Measurements from ENCODE around the gene KCNF1. TPM values are rescaled to one million over a fixed set of nuclear protein-coding genes. Genes with fewer than 3 reads are reported as not detected.
A peak's percentile ranks its signal among the peaks of the same experiment; 100 is the strongest.

KCNF1 gene
- total and polyA plus RNA-seq, 3 experiments from 2014 or later = not detected

DNA sequence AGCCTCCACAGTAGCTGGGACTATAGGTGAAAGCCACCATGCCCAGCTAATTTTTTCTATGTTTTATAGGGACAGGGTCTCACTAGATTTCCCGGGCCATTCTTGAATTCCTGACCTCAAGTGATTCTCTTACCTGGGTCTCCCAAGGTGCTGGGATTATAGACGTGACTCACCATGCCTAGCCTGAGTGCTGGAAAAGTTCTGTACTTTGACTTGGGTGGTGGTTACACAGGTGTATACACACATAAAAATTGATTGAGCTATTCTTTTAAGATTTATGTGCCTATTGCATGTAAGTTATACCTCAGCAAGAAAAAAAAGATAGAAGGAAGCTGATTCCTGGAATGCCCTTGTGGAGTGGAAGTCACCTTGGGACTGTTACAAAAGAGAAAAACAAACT, 34.8 kb upstream of the KCNF1 start:
- no peaks in the 10 kb centered on the region for H3K9me3 ChIP-seq (ENCODE audit: low read length)

DNA sequence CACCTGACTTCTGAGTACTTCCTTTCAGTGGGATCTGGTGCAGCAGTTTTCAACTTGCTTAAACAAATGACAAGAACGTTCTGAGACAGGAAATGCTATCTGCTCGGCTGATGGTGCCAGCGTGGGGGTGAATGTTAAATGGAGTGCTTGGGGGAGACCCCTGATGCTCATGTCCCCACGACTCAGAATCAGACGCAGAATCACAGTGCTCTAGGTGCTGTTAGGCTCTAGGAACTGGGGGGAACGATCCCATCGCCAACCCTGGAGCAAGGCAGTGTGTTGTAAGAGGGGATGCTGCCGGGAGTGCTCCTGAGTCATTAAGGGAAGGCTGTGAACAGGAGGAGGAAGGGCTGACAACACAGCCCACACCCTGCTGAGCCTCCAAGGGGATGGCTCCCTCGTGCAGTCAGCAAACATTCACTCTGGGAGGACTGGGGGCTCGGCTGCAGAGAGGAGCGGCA, 34.1 kb upstream of the KCNF1 start:
- peak overlapping the region in 1 of 8 donors; percentile 19 for H3K27ac Mint-ChIP-seq
- DNase-seq = no peak
- H3K36me3 Mint-ChIP-seq = peaks cover 0 to 5% (median 0%) of the 10 kb centered on the region in 3 donors
- no peak overlapping the region for H3K4me3 Mint-ChIP-seq
- H3K27ac ChIP-seq (ENCODE audit: low read depth, low read length) = no peak overlapping the region
- H3K27me3 ChIP-seq (ENCODE audit: insufficient read depth, low read length, poor library complexity, severe bottlenecking) = no peaks in the 10 kb centered on the region
- ChIA-PET POLR2A (no interaction called here), CTCF (interaction anchor here (0.9 kb wide), 1 partner anchor 22 kb away, joined by 3 read pairs; no protein-coding TSS in a partner anchor)
- H3K27me3 Mint-ChIP-seq = peaks cover 8 to 26% of the 10 kb centered on the region in 2 donors
- H3K9me3 ChIP-seq (ENCODE audit: low read length) = no peaks in the 10 kb centered on the region
- peaks cover 0 to 3% (median 0%) of the 10 kb centered on the region in 5 donors for H3K9me3 Mint-ChIP-seq
- H3K4me3 ChIP-seq (ENCODE audit: low read length) = no peak overlapping the region
- H3K36me3 ChIP-seq (ENCODE audit: insufficient read depth, low read length) = no peaks in the 10 kb centered on the region
- H3K4me1 ChIP-seq (ENCODE audit: insufficient read depth, low read length) = no peaks in the 10 kb centered on the region
- H3K4me1 Mint-ChIP-seq = peaks cover 0 to 15% (median 2%) of the 10 kb centered on the region in 3 donors

More for the DNA sequence above, 34.8 kb upstream of the KCNF1 start:
- Mint-ChIP-seq H3K27ac (no peak overlapping the region), H3K27me3 (peaks cover 8 to 26% of the 10 kb centered on the region in 2 donors), H3K4me3 (no peak overlapping the region), H3K36me3 (peaks cover 0 to 11% (median 2%) of the 10 kb centered on the region in 3 donors), H3K9me3 (peaks cover 4 to 10% (median 5%) of the 10 kb centered on the region in 5 donors), H3K4me1 (peaks cover 0 to 15% (median 2%) of the 10 kb centered on the region in 3 donors)
- Histone ChIP-seq H3K27ac (ENCODE audit: low read depth, low read length) (no peak overlapping the region), H3K27me3 (ENCODE audit: insufficient read depth, low read length, poor library complexity, severe bottlenecking) (no peaks in the 10 kb centered on the region), H3K36me3 (ENCODE audit: insufficient read depth, low read length) (no peaks in the 10 kb centered on the region), H3K4me3 (ENCODE audit: low read length) (no peak overlapping the region), H3K4me1 (ENCODE audit: insufficient read depth, low read length) (no peaks in the 10 kb centered on the region)
- no peak for DNase-seq
- POLR2A ChIA-PET = no interaction called here
- CTCF ChIA-PET = interaction anchor here (0.9 kb wide), 1 partner anchor 23 kb away, joined by 3 read pairs; no protein-coding TSS in a partner anchor

DNA sequence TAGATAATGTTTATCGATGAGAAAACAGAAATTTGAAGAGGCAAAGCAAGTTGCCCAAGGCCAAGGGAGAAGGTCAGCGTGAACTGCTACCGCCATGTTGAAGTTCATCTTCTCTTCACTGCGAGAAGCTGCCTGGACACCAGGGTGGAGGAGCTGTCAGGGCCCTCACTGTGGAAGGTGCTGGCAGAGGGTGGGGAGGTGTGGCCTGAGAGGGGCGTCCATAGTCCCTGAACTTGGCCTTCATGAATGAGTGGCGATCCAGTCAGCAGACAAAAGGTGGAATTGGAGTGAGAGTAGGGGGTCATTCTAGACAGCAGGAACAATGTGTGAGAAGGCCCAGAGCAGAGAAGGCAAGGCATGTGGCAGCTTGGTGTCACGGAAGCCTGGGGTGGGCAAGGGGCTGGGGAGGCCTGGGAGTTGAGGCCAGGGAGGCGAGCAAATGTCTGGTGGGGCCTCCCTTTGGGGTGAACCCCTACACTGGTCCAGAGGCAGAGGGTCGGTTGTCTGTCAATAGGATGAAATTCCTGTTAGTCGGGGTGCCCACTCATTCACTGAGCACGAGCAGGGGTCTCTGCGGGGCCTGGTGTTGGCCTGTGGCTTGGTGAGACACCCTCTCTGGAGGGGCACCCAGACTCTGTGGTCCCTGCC, 33.3 kb upstream of the KCNF1 start:
- Mint-ChIP-seq H3K9me3 (no peaks in the 10 kb centered on the region), H3K36me3 (no peaks in the 10 kb centered on the region), H3K4me1 (peaks cover 0 to 15% (median 2%) of the 10 kb centered on the region in 3 donors), H3K27ac (no peak overlapping the region), H3K4me3 (peak overlapping the region in 1 of 7 donors; percentile 58), H3K27me3 (peaks cover 8 to 26% of the 10 kb centered on the region in 2 donors)
- Histone ChIP-seq H3K4me1 (ENCODE audit: insufficient read depth, low read length) (no peaks in the 10 kb centered on the region), H3K4me3 (ENCODE audit: low read length) (no peak overlapping the region), H3K9me3 (ENCODE audit: low read length) (no peaks in the 10 kb centered on the region), H3K36me3 (ENCODE audit: insufficient read depth, low read length) (no peaks in the 10 kb centered on the region), H3K27me3 (ENCODE audit: insufficient read depth, low read length, poor library complexity, severe bottlenecking) (no peaks in the 10 kb centered on the region), H3K27ac (ENCODE audit: low read depth, low read length) (no peak overlapping the region)
- ChIA-PET POLR2A (no interaction called here), CTCF (no interaction called here)
- DNase-seq = no peak

DNA sequence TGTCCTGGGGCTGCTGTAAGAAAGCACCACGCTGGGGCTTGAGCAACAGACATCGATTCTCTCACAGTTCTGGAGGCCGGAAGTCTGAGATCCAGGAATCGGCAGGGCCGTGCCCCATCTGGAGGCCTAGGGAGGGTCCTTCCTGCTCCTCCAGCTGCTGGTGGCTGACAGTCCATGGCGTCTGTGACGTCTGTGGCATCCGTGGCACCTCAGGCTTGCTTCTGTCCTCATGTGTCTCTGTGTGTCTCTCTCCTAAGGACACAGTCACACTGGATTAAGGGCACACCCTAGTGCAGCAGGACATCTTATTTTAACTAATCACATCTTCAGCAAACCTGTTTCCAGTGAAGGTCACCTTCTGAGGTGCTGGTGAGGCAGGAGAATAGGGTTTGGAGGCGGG, 32.6 kb upstream of the KCNF1 start:
- H3K4me3 ChIP-seq (ENCODE audit: low read length) = no peak overlapping the region
- H3K36me3 ChIP-seq (ENCODE audit: insufficient read depth, low read length) = no peaks in the 10 kb centered on the region
- no peaks in the 10 kb centered on the region for H3K9me3 ChIP-seq (ENCODE audit: low read length)
- CTCF ChIA-PET = interaction anchor here (1.5 kb wide), 1 partner anchor 14 kb away, joined by 4 read pairs; no protein-coding TSS in a partner anchor
- H3K27ac Mint-ChIP-seq = no peak overlapping the region
- H3K4me1 Mint-ChIP-seq = peaks cover 0 to 21% (median 2%) of the 10 kb centered on the region in 3 donors
- POLR2A ChIA-PET = no interaction called here
- no peak overlapping the region for H3K27ac ChIP-seq (ENCODE audit: low read depth, low read length)
- H3K36me3 Mint-ChIP-seq = no peaks in the 10 kb centered on the region
- H3K4me1 ChIP-seq (ENCODE audit: insufficient read depth, low read length) = no peaks in the 10 kb centered on the region
- H3K27me3 Mint-ChIP-seq = peaks cover 7 to 23% of the 10 kb centered on the region in 2 donors
- no peak overlapping the region for H3K4me3 Mint-ChIP-seq
- H3K9me3 Mint-ChIP-seq = no peaks in the 10 kb centered on the region
- no peaks in the 10 kb centered on the region for H3K27me3 ChIP-seq (ENCODE audit: insufficient read depth, low read length, poor library complexity, severe bottlenecking)
- no peak for DNase-seq

DNA sequence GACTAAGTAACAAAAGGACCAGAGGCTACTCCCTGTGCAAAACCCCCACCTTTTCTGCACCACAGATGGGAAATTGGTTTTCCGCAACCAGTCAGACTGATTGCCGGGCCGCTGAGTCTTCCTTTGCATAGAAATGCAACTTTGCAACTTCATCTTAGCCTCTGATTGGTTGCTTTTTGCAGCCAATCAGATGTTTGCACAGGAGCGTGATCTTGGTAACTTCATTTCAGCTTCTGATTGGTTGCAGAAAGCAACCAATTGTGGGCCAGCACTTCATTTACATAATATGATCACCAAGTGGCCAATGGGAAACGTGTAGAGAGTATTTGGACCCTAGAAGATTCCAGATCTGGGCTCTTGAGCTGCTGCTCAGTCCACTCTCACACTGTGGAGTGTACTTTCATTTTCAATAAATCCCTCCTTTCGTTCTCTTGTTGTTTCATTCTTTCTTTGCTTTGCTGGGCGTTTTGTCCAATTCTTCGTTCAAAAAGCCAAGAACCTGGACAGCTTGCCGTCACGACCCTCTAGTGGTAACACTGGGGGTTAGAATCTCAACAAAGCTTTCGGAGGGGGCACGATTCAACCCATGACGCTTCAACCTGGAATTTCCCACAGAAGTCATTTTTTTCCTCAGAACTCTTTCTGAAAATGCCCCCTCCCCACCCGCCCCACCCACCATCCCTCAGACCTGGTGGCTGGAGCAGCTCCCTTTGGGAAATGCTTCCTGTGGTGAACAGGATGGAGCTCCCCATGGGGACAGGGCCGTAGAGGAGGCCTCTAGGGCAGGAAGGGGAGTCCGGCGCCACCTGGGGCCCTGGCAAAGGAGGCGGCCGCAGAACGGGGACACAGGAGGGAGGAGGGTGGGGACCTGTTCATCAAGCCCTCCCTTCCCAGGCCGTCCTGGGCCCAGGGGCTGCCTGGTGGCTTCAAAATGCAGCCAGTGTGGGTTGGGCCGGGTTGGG, 31.8 kb upstream of the KCNF1 start:
- Histone ChIP-seq H3K27me3 (ENCODE audit: insufficient read depth, low read length, poor library complexity, severe bottlenecking) (no peaks in the 10 kb centered on the region), H3K4me3 (ENCODE audit: low read length) (no peak overlapping the region), H3K9me3 (ENCODE audit: low read length) (no peaks in the 10 kb centered on the region), H3K27ac (ENCODE audit: low read depth, low read length) (no peak overlapping the region), H3K36me3 (ENCODE audit: insufficient read depth, low read length) (no peaks in the 10 kb centered on the region), H3K4me1 (ENCODE audit: insufficient read depth, low read length) (no peaks in the 10 kb centered on the region)
- peak overlapping the region in 3 of 8 donors; percentile 87 to 92 (median 90) for H3K27ac Mint-ChIP-seq
- no peaks in the 10 kb centered on the region for H3K9me3 Mint-ChIP-seq
- ChIA-PET POLR2A (no interaction called here), CTCF (interaction anchor here (1.5 kb wide), 1 partner anchor 15 kb away, joined by 4 read pairs; no protein-coding TSS in a partner anchor)
- H3K27me3 Mint-ChIP-seq = peaks cover 9 to 20% of the 10 kb centered on the region in 2 donors
- no peaks in the 10 kb centered on the region for H3K36me3 Mint-ChIP-seq
- DNase-seq = no peak
- H3K4me3 Mint-ChIP-seq = peak overlapping the region in 2 of 7 donors; percentile 76 to 86
- peaks cover 0 to 28% (median 2%) of the 10 kb centered on the region in 3 donors for H3K4me1 Mint-ChIP-seq

DNA sequence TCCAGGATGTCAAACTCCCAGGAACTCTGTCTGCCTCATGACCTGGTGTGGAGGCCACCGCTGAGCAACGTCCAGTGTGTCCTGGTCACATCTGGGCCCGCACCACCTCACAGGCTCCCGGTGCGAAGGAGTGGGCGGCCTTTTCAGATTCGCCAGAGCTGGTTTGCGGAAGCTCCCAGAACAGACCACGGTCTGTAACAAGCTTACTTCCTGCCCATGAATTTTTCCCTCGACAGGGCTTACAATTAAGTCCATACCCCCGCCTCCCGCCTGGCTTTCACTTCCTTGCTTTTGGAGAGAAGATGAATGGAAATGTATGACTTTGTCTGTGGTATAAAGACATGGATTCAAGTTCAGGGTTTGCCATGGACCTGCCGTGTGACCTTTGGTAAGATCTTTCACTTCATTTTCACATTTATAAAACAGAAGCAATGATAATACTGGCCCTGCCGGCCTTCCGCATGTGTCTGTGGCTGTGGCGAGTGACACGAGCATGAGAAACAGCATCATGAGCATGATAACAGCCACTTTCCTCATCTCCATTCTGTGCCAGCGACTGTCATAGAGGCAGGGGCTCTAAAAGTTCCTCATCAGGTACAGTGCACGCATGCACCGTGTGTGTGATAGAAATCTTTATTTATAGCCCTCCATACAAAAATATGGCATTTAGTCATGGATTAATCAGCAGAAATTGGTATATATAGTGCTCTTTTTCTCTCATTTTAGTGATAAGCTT, 31.0 kb upstream of the KCNF1 start:
- peak in 1 of 5 donors; percentile 42 for DNase-seq
- CTCF ChIA-PET = no interaction called here
- peak overlapping the region in 3 of 8 donors; percentile 87 to 92 (median 90) for H3K27ac Mint-ChIP-seq

DNA sequence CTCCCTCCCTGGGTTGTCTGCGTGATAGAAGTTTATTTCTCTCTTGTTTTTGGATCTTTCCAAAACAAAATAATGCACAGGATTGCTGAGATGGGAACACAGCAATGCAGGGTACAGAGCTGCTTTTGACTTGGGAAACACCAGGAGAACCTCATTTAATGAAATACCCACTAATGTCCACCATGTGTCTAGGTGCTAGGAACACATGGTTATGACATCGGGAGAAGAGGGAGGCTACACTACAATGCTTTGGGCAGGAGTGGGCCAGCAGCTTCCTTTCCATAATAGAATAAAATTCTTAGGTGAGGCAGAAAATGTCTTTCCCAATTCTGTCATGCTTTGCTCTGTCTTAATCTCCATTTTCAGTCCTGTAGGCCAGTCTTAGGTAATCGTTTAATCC, 29.2 kb upstream of the KCNF1 start:
- no peaks in the 10 kb centered on the region for H3K9me3 Mint-ChIP-seq
- no peak overlapping the region for H3K4me3 Mint-ChIP-seq
- peak overlapping the region in 1 of 8 donors; percentile 32 for H3K27ac Mint-ChIP-seq
- Histone ChIP-seq H3K27ac (ENCODE audit: low read depth, low read length) (no peak overlapping the region), H3K27me3 (ENCODE audit: insufficient read depth, low read length, poor library complexity, severe bottlenecking) (no peaks in the 10 kb centered on the region), H3K4me3 (ENCODE audit: low read length) (no peak overlapping the region), H3K4me1 (ENCODE audit: insufficient read depth, low read length) (no peaks in the 10 kb centered on the region), H3K9me3 (ENCODE audit: low read length) (no peaks in the 10 kb centered on the region), H3K36me3 (ENCODE audit: insufficient read depth, low read length) (no peaks in the 10 kb centered on the region)
- H3K27me3 Mint-ChIP-seq = peaks cover 4 to 7% of the 10 kb centered on the region in 2 donors
- no peak for DNase-seq
- CTCF ChIA-PET = no interaction called here
- no peaks in the 10 kb centered on the region for H3K36me3 Mint-ChIP-seq
- POLR2A ChIA-PET = no interaction called here
- peaks cover 0 to 28% (median 1%) of the 10 kb centered on the region in 3 donors for H3K4me1 Mint-ChIP-seq

More for the DNA sequence above, 31.0 kb upstream of the KCNF1 start:
- no peaks in the 10 kb centered on the region for H3K27me3 ChIP-seq (ENCODE audit: insufficient read depth, low read length, poor library complexity, severe bottlenecking)
- H3K4me3 ChIP-seq (ENCODE audit: low read length) = no peak overlapping the region
- H3K27ac ChIP-seq (ENCODE audit: low read depth, low read length) = no peak overlapping the region
- Mint-ChIP-seq H3K36me3 (no peaks in the 10 kb centered on the region), H3K4me3 (peak overlapping the region in 3 of 7 donors; percentile 57 to 86 (median 76)), H3K9me3 (no peaks in the 10 kb centered on the region), H3K27me3 (peaks cover 9 to 15% of the 10 kb centered on the region in 2 donors), H3K4me1 (peaks cover 0 to 28% (median 2%) of the 10 kb centered on the region in 3 donors)
- no peaks in the 10 kb centered on the region for H3K9me3 ChIP-seq (ENCODE audit: low read length)
- H3K4me1 ChIP-seq (ENCODE audit: insufficient read depth, low read length) = no peaks in the 10 kb centered on the region
- POLR2A ChIA-PET = no interaction called here
- no peaks in the 10 kb centered on the region for H3K36me3 ChIP-seq (ENCODE audit: insufficient read depth, low read length)
